Sigmoid colon (tissue), 4 donors: ENCODE data around the gene DCAF5.
"Not testable (repeated sequence)": the region's sequence is repeated elsewhere in the genome, so short reads cannot be mapped to it uniquely, and the experiment has no call there.

Source experiments
- EP300 ChIP-seq, 4 donors: sonication (generic); formaldehyde crosslinking; IDR thresholded peaks; one replicate each; pipeline ENCODE4 v1.6.1; 2017; ENCODE audit warnings: antibody characterized with exemption in 4 of 4
- POLR2AphosphoS5 ChIP-seq, 4 donors: sonication (generic); formaldehyde crosslinking; IDR thresholded peaks; one replicate each; pipeline ENCODE4 v1.6.1; 2017; ENCODE audit warnings: antibody characterized with exemption in 4 of 4
- TF ChIP-seq, protein P1 (sequence below), 4 experiments: fragments of 450-650 bp in 3 of 4; fragments of 200-600 bp in 1 of 4; IDR thresholded peaks; one replicate each; pipeline ENCODE4 v1.5.1; 2016 to 2019; ENCODE audit warnings: antibody characterized with exemption in 4 of 4, mild to moderate bottlenecking in 3 of 4, moderate library complexity in 2 of 4

- not testable (repeated sequence) for TF ChIP-seq EP300, POLR2AphosphoS5 (IDR thresholded peaks at IDR 0.05)
- TF ChIP-seq, protein P1, sequence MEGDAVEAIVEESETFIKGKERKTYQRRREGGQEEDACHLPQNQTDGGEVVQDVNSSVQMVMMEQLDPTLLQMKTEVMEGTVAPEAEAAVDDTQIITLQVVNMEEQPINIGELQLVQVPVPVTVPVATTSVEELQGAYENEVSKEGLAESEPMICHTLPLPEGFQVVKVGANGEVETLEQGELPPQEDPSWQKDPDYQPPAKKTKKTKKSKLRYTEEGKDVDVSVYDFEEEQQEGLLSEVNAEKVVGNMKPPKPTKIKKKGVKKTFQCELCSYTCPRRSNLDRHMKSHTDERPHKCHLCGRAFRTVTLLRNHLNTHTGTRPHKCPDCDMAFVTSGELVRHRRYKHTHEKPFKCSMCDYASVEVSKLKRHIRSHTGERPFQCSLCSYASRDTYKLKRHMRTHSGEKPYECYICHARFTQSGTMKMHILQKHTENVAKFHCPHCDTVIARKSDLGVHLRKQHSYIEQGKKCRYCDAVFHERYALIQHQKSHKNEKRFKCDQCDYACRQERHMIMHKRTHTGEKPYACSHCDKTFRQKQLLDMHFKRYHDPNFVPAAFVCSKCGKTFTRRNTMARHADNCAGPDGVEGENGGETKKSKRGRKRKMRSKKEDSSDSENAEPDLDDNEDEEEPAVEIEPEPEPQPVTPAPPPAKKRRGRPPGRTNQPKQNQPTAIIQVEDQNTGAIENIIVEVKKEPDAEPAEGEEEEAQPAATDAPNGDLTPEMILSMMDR (IDR thresholded peaks at IDR 0.05): not testable (repeated sequence)
These were observed 12.9 kb upstream of the DCAF5 start for GRCh38 chr14:69165787-69166186.
